ENCODE results near the gene LMCD1. TPM values are rescaled to one million over a fixed set of nuclear protein-coding genes. Genes with fewer than 3 reads are reported as not detected.
A peak's percentile ranks its signal among the peaks of the same experiment; 100 is the strongest.

The LMCD1 gene
- polyA plus RNA-seq, 1 of the 3 experiments (the other 2 are of a cell fraction), result 23.6 TPM

GRCh38 chr3:8505621-8506020, 4.0 kb downstream of the LMCD1 start (continued):
- TF ChIP-seq ZBTB33 (IDR thresholded peaks at IDR 0.05; ENCODE audit: borderline replicate concordance, low read depth) (no peak), FOXM1 (IDR thresholded peaks at IDR 0.05; ENCODE audit: low read depth) (no peak), NFIC (IDR thresholded peaks at IDR 0.05; ENCODE audit: borderline replicate concordance) (no peak; the same call in 1 of the 2 replicates), SIN3A (IDR thresholded peaks at IDR 0.05; ENCODE audit: borderline replicate concordance, low read depth, low read length) (no peak), RCOR1 (IDR thresholded peaks at IDR 0.05; ENCODE audit: low read length) (no peak), TEAD4 (IDR thresholded peaks at IDR 0.05; ENCODE audit: borderline replicate concordance, insufficient read depth) (no peak), NRF1 (IDR thresholded peaks at IDR 0.05; ENCODE audit: low read depth, low read length) (no peak), EZH2phosphoT487 (IDR thresholded peaks at IDR 0.05; ENCODE audit: borderline replicate concordance, low read depth) (no peak), CHD2 (IDR thresholded peaks at IDR 0.05; ENCODE audit: low read length, partially characterized antibody) (no peak), EP300 (IDR thresholded peaks at IDR 0.05; ENCODE audit: borderline replicate concordance in 1 of 2, low read depth in 1 of 2, low read length in 1 of 2) (no peak), IRF3 (IDR thresholded peaks at IDR 0.05; ENCODE audit: low read depth, low read length) (no peak), POLR2AphosphoS5 (IDR thresholded peaks at IDR 0.05; ENCODE audit: low read depth, low read length) (no peak)

- no peak for DNase-seq
- peak overlapping the region; percentile 31; the same call in 1 of the 2 replicates for H3K9ac ChIP-seq
- TF ChIP-seq JUND (IDR thresholded peaks at IDR 0.05), result peak; percentile 81
- peak; percentile 74 for TF ChIP-seq FOSL2 (IDR thresholded peaks at IDR 0.05; ENCODE audit: borderline replicate concordance, low read depth)
- no peak for TF ChIP-seq FOXM1 (IDR thresholded peaks at IDR 0.05; ENCODE audit: low read depth)
- TF ChIP-seq SIN3A (IDR thresholded peaks at IDR 0.05; ENCODE audit: borderline replicate concordance, low read depth, low read length), result no peak
- TF ChIP-seq RAD21 (IDR thresholded peaks at IDR 0.05; ENCODE audit: low read length), result no peak
- no peak for TF ChIP-seq GABPA (IDR thresholded peaks at IDR 0.05; ENCODE audit: low read depth)
- peak; percentile 82 for TF ChIP-seq MEF2A (IDR thresholded peaks at IDR 0.05; ENCODE audit: borderline replicate concordance, low read depth)
- TF ChIP-seq PBX3 (IDR thresholded peaks at IDR 0.05), result peak; percentile 86
- no peak for TF ChIP-seq FOXJ3 (CRISPR knock-in tag; IDR thresholded peaks at IDR 0.05)
- peak; percentile 37 to 82; a peak in 2 of 4 replicates for TF ChIP-seq EP300 (IDR thresholded peaks at IDR 0.05; ENCODE audit: borderline replicate concordance in 1 of 2, low read depth in 1 of 2, low read length in 1 of 2)
- no peak for TF ChIP-seq REST (IDR thresholded peaks at IDR 0.05; ENCODE audit: low read depth, low read length)
- no peak for TF ChIP-seq NRF1 (IDR thresholded peaks at IDR 0.05; ENCODE audit: low read depth, low read length)
- TF ChIP-seq TEAD4 (IDR thresholded peaks at IDR 0.05; ENCODE audit: borderline replicate concordance, insufficient read depth), result peak; percentile 60; the same call in 1 of the 2 replicates
- TF ChIP-seq GATA2 (CRISPR knock-in tag; IDR thresholded peaks at IDR 0.05), result no peak
- no peak for TF ChIP-seq MAX (IDR thresholded peaks at IDR 0.05; ENCODE audit: low read depth)
- peak; percentile 95 for TF ChIP-seq TCF12 (IDR thresholded peaks at IDR 0.05)
- TF ChIP-seq SMC3 (IDR thresholded peaks at IDR 0.05; ENCODE audit: low read depth, low read length), result no peak
- no peak for TF ChIP-seq RCOR1 (IDR thresholded peaks at IDR 0.05; ENCODE audit: low read length)
These were observed 5.0 kb downstream of the LMCD1 start for GRCh38 chr3:8506571-8507061.

More at GRCh38 chr3:8506571-8507061, 5.0 kb downstream of the LMCD1 start:
- Histone ChIP-seq H3K4me1 (ENCODE audit: control insufficient read depth in 1 of 2, insufficient read depth in 2 of 2, low read depth in 1 of 2, low read length in 1 of 2) (peaks cover 19 to 48% of the 10 kb centered on the region in 2 experiments; a peak in 3 of 4 replicates), H3K9me2 (no peaks in the 10 kb centered on the region), H3K9me3 (no peaks in the 10 kb centered on the region), H3K4me3 (ENCODE audit: low read depth in 2 of 2, low read length in 1 of 2) (no peak overlapping the region), H3K79me2 (ENCODE audit: insufficient read depth) (no peaks in the 10 kb centered on the region), H3F3A (replicated peaks; ENCODE audit: insufficient read depth) (peaks cover 14% of the 10 kb centered on the region), H3K27ac (ENCODE audit: low read depth in 2 of 2, low read length in 1 of 2) (peak overlapping the region; percentile 68 to 70), H3K36me3 (replicated peaks in 1 of 2; ENCODE audit: control insufficient read depth in 1 of 2, insufficient read depth in 2 of 2, low read length in 1 of 2) (peaks cover 0 to 13% of the 10 kb centered on the region in 2 experiments), H4K20me1 (ENCODE audit: insufficient read depth) (no peaks in the 10 kb centered on the region), H2AFZ (ENCODE audit: low read depth) (no peak overlapping the region), H3K4me2 (peak overlapping the region; percentile 55; the same call in 1 of the 2 replicates), H3K27me3 (ENCODE audit: insufficient read depth) (no peaks in the 10 kb centered on the region)
- CTCF ChIA-PET, result interaction anchor here (0.7 to 2.4 kb wide), 3 partner anchors 51 to 101 kb away, joined by 3 to 9 read pairs (median 7); no protein-coding TSS in a partner anchor
- 36% methylated on average over 6 of the region's 6 CpGs for WGBS (ENCODE audit: low lambda C conversion rate)
- POLR2A ChIA-PET, result no interaction called here
